Measurements from ENCODE around the gene SEC16B.

SEC16B gene

DNA sequence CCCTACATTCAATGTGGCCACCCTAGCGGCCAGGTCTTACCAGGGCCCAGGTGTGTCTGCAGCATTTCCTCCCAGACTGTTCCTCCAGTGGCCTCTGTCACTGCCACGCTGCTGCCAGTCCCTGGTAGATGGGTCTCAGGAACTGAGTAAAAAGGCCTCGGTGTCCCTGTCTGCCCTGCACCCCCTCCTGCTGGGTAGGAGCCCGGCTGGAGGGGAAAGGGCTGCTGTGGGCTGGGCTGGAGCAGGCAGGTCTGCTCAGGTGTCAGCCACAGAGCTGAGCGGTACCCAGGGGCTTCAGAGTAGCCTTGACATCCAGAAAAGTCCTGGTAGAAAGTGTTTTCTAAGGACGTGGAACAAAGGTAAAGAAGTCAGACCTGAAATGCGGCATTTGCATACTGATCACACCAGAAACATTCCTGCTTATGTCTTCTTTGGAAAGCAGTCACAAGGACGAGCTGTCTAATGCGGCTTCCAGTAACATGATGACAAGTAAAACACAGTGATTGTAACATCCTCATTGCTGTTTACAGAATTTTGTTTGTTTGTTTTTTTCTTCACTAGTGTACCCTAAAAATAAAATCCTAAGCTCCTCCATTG lies 32.6 kb downstream of the SEC16B start:
- Histone ChIP-seq H4K20me1 (ENCODE audit: low read depth, low read length) (no peaks in the 10 kb centered on the region), H3K9me3 (ENCODE audit: insufficient read depth, low read length) (no peaks in the 10 kb centered on the region), H3K27me3 (ENCODE audit: low read length) (no peaks in the 10 kb centered on the region), H3K4me3 (ENCODE audit: insufficient read depth, low read length, poor library complexity, severe bottlenecking) (no peak overlapping the region), H3K9ac (ENCODE audit: low read length) (no peak overlapping the region), H3K79me2 (ENCODE audit: insufficient read depth, low read length) (no peaks in the 10 kb centered on the region), H2AFZ (ENCODE audit: low read depth, low read length, severe bottlenecking) (no peak overlapping the region), H3K9me2 (replicated peaks; ENCODE audit: insufficient read depth, low read length) (no peaks in the 10 kb centered on the region), H3F3A (ENCODE audit: insufficient read depth) (no peaks in the 10 kb centered on the region), H3K36me3 (ENCODE audit: low read length) (no peaks in the 10 kb centered on the region), H3K4me2 (ENCODE audit: low read depth, low read length, poor library complexity, severe bottlenecking) (no peak overlapping the region), H3K27ac (ENCODE audit: low read depth, low read length) (no peak overlapping the region)
- TF ChIP-seq, protein P1, sequence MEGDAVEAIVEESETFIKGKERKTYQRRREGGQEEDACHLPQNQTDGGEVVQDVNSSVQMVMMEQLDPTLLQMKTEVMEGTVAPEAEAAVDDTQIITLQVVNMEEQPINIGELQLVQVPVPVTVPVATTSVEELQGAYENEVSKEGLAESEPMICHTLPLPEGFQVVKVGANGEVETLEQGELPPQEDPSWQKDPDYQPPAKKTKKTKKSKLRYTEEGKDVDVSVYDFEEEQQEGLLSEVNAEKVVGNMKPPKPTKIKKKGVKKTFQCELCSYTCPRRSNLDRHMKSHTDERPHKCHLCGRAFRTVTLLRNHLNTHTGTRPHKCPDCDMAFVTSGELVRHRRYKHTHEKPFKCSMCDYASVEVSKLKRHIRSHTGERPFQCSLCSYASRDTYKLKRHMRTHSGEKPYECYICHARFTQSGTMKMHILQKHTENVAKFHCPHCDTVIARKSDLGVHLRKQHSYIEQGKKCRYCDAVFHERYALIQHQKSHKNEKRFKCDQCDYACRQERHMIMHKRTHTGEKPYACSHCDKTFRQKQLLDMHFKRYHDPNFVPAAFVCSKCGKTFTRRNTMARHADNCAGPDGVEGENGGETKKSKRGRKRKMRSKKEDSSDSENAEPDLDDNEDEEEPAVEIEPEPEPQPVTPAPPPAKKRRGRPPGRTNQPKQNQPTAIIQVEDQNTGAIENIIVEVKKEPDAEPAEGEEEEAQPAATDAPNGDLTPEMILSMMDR (IDR thresholded peaks at IDR 0.05; ENCODE audit: insufficient read depth, low read length, poor library complexity, severe bottlenecking), result no peak
- TF ChIP-seq EZH2phosphoT487 (conservative IDR thresholded peaks at IDR 0.05; ENCODE audit: low read length), result no peak

DNA sequence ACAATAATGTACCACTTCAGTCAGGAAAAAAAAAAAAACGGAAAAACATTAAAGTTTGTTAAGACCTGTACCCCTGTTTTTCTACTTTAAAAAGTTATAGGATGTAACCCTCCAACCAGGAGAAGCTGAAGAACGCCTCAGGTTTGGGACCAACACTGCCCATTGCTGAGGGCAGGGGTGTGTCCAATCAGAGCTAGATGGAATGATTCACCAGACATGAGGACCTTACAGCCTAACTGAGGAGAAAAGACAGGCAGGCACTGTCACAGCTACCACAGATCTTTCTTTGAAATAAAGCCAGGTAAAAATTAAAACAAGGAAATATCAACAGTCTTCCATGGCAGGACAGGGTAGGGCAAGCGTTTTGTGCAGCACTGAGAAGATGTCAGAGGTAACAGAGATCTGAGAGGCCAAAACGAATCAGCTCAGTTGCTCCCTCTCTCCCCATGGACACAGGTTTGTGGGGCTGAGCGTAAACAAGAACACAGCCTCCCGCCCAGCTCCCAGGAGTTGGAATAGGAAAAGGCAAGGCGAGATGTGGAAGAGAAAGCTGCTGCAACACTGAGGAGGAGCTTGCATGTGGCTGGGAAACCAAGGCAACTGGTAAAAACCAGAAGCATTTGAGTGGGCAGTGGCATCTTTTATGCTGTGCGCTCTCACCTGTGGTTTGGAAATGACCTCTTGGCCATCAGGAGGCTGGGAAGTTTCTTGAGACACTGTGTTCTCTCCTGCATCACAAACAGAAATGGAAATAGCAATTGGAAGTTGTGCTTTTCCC lies 34.0 kb downstream of the SEC16B start:
- no peak overlapping the region for H3K9ac ChIP-seq (ENCODE audit: low read length)
- H3K4me2 ChIP-seq (ENCODE audit: low read depth, low read length, poor library complexity, severe bottlenecking), result no peak overlapping the region
- no peaks in the 10 kb centered on the region for H3K79me2 ChIP-seq (ENCODE audit: insufficient read depth, low read length)
- no peak overlapping the region for H3K4me3 ChIP-seq (ENCODE audit: insufficient read depth, low read length, poor library complexity, severe bottlenecking)
- no peaks in the 10 kb centered on the region for H3K36me3 ChIP-seq (ENCODE audit: low read length)
- no peak overlapping the region for H2AFZ ChIP-seq (ENCODE audit: low read depth, low read length, severe bottlenecking)
- no peaks in the 10 kb centered on the region for H4K20me1 ChIP-seq (ENCODE audit: low read depth, low read length)
- no peaks in the 10 kb centered on the region for H3F3A ChIP-seq (ENCODE audit: insufficient read depth)
- H3K27me3 ChIP-seq (ENCODE audit: low read length), result no peaks in the 10 kb centered on the region
- H3K9me2 ChIP-seq (replicated peaks; ENCODE audit: insufficient read depth, low read length), result no peaks in the 10 kb centered on the region
- H3K27ac ChIP-seq (ENCODE audit: low read depth, low read length), result no peak overlapping the region
- TF ChIP-seq, protein P1 (IDR thresholded peaks at IDR 0.05; ENCODE audit: insufficient read depth, low read length, poor library complexity, severe bottlenecking), result no peak
- TF ChIP-seq EZH2phosphoT487 (conservative IDR thresholded peaks at IDR 0.05; ENCODE audit: low read length), result no peak
- H3K9me3 ChIP-seq (ENCODE audit: insufficient read depth, low read length), result no peaks in the 10 kb centered on the region

DNA sequence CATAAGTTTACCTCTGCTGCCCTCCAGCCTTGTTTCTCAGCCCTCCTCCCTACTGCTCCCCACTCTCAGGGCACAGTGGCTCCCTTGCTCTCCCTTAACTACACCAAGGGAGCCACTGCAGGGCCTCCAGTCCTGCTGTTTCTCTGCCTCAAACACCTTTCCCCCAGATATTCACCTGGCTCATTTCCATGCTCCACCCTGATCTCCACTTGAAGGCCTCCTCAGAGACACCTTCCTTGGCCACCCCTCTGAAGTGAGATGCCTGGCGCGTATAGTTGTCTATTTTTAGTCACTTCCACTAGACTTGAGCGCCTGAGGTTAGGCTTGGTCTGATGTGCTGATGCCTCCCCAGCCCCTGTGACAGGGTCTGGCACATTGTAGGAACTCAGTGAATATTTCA lies 34.9 kb downstream of the SEC16B start:
- Histone ChIP-seq H4K20me1 (ENCODE audit: low read depth, low read length) (no peaks in the 10 kb centered on the region), H3K79me2 (ENCODE audit: insufficient read depth, low read length) (no peaks in the 10 kb centered on the region), H3K36me3 (ENCODE audit: low read length) (no peaks in the 10 kb centered on the region), H3K9me3 (ENCODE audit: insufficient read depth, low read length) (no peaks in the 10 kb centered on the region), H3K9me2 (replicated peaks; ENCODE audit: insufficient read depth, low read length) (no peaks in the 10 kb centered on the region), H3F3A (ENCODE audit: insufficient read depth) (no peaks in the 10 kb centered on the region), H3K27me3 (ENCODE audit: low read length) (no peaks in the 10 kb centered on the region), H3K4me3 (ENCODE audit: insufficient read depth, low read length, poor library complexity, severe bottlenecking) (no peak overlapping the region), H2AFZ (ENCODE audit: low read depth, low read length, severe bottlenecking) (no peak overlapping the region), H3K9ac (ENCODE audit: low read length) (no peak overlapping the region), H3K27ac (ENCODE audit: low read depth, low read length) (no peak overlapping the region), H3K4me2 (ENCODE audit: low read depth, low read length, poor library complexity, severe bottlenecking) (no peak overlapping the region)
- TF ChIP-seq, protein P1 (IDR thresholded peaks at IDR 0.05; ENCODE audit: insufficient read depth, low read length, poor library complexity, severe bottlenecking), result no peak
- no peak for TF ChIP-seq EZH2phosphoT487 (conservative IDR thresholded peaks at IDR 0.05; ENCODE audit: low read length)

Data from SU-DHL-6 (cell line).